Mesothelial cell of epicardium (in vitro differentiated cells): Measurements from ENCODE around the gene EXOC7. TPM values are rescaled to one million over a fixed set of nuclear protein-coding genes. Genes with fewer than 3 reads are reported as not detected.

Experiments used
- DNase-seq, 2 experiments: peaks; one replicate each; pipeline ENCODE4 v3.0.0; 2021; ENCODE audit warnings: low spot score in 2 of 2; ENCODE audit not compliant: unreplicated experiment in 2 of 2
- H3K27ac Mint-ChIP-seq: 2 replicates; pipeline ENCODE4 v1.8.0; 2021; ENCODE audit warnings: mixed read lengths
- H3K27me3 Mint-ChIP-seq: 2 replicates; pipeline ENCODE4 v1.8.0; 2021; ENCODE audit warnings: low read depth, mixed read lengths
- H3K36me3 Mint-ChIP-seq: 2 replicates; pipeline ENCODE4 v1.8.0; 2021; ENCODE audit warnings: mixed read lengths
- H3K4me1 Mint-ChIP-seq: 2 replicates; pipeline ENCODE4 v1.8.0; 2021; ENCODE audit warnings: mixed read lengths
- H3K4me3 Mint-ChIP-seq: 2 replicates; pipeline ENCODE4 v1.8.0; 2021; ENCODE audit warnings: mild to moderate bottlenecking, moderate library complexity, mixed read lengths
- H3K9me3 Mint-ChIP-seq: 2 replicates; pipeline ENCODE4 v1.8.0; 2021; ENCODE audit warnings: mixed read lengths
- microRNA-seq: library from miRNA; unstranded; fragments of <30 nt; microRNA quantifications from one replicate; pipeline ENCODE4 v1.2.0, GENCODE V29; 2021; ENCODE audit warnings: inconsistent platforms, mixed read lengths
- total RNA-seq: library from RNA; stranded (reverse); gene quantifications from 3 replicates; pipeline ENCODE4 v1.2.1, GENCODE V29; 2021
- TF ChIP-seq, protein P1 (sequence below): fragments of 200-600 bp; sonication (generic); IDR thresholded peaks from one replicate; pipeline ENCODE4 v1.5.0; 2021; ENCODE audit warnings: antibody characterized with exemption; ENCODE audit not compliant: unreplicated experiment

EXOC7 gene
- total RNA-seq, 1 donor from 2014 or later, result 261 TPM

DNA sequence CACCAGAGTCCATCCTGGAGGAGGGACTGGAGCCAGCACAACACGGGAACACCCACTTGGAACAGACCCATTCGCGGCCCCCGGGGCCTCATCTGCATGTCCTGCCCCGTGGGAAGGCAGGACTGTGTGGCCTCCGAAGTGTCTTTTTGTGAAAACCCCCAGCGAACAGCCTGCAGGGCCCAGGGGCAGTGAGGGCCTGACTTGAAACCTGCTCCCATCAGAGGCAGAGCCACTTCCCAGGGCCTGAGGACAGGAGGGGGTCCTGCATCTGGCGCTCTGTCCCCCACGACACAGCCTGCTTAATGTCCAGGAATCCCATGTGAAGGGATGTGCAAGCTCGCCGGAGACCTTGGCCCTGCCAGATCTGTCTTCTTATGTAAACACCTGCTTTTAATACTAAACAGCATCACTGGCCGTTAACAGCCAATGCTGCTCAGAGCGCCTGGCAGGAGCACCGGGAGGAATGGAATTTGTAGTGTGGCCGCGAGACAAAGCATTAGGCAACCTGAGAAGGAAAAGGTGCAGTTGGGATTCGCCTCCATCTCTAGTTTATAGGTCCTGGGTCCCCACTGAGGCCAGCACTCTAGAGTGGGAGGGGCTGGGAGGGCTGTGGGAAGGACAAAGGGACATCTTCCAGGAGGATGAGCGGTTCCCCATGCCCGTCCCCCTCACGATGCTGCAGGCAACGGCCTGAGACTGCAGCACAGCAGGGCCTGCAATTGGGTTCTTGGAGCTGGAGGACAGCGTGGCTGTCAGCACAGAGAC, 66.9 kb downstream of the EXOC7 start:
- TF ChIP-seq, protein P1, sequence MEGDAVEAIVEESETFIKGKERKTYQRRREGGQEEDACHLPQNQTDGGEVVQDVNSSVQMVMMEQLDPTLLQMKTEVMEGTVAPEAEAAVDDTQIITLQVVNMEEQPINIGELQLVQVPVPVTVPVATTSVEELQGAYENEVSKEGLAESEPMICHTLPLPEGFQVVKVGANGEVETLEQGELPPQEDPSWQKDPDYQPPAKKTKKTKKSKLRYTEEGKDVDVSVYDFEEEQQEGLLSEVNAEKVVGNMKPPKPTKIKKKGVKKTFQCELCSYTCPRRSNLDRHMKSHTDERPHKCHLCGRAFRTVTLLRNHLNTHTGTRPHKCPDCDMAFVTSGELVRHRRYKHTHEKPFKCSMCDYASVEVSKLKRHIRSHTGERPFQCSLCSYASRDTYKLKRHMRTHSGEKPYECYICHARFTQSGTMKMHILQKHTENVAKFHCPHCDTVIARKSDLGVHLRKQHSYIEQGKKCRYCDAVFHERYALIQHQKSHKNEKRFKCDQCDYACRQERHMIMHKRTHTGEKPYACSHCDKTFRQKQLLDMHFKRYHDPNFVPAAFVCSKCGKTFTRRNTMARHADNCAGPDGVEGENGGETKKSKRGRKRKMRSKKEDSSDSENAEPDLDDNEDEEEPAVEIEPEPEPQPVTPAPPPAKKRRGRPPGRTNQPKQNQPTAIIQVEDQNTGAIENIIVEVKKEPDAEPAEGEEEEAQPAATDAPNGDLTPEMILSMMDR, result no peak
- no peak overlapping the region for H3K4me3 Mint-ChIP-seq
- DNase-seq, result no peak
- no peaks in the 10 kb centered on the region for H3K27me3 Mint-ChIP-seq
- peaks cover 3% of the 10 kb centered on the region for H3K9me3 Mint-ChIP-seq
- peaks cover 3% of the 10 kb centered on the region for H3K4me1 Mint-ChIP-seq
- peaks cover 31% of the 10 kb centered on the region for H3K36me3 Mint-ChIP-seq
- no peak overlapping the region for H3K27ac Mint-ChIP-seq

DNA sequence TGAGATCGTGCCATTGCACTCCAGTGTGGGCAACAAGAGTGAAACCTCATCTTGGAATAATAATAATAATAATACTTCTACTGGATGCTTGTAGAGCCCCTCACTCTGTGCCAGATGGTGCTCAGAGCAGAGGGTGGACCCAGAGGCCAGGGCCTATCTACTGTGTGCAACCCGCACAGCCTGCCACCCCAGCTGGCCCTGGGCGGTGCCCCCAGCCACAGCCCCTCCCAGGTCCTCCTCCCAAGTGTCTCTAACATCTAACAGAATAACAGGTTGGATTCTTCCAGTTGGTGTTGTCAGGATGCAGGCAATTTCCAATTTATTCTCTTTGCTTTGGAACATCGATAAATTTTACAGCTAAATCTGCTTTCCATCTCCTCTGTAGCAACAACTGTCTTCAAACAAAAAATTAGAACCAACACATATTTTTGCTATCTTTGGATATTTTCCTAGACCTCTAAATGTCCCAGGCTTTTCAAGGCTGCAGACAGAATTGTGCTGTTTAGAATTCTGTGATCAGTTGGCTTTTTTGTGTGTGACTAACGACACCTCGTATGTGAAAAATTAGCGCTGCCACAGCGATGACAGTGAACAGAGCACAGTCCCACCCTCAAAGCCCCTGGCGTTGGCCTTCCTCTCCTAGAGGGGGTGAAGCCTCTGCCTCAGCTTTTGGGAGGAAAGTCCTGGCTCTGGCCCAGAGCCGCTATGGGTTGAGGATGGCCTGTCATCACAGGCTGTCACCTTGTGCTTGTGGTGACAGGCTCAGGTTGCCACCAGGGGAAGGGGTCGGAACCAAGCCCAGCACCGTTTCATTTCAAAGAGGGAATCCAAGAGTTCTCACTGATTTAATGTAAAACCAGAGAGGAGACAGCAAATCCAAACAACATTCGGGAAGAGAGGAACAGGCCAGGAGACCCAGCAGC, 68.9 kb downstream of the EXOC7 start:
- H3K4me1 Mint-ChIP-seq, result peaks cover 5% of the 10 kb centered on the region
- H3K9me3 Mint-ChIP-seq, result peaks cover 3% of the 10 kb centered on the region
- no peaks in the 10 kb centered on the region for H3K27me3 Mint-ChIP-seq
- peaks cover 17% of the 10 kb centered on the region for H3K36me3 Mint-ChIP-seq
- TF ChIP-seq, protein P1, result no peak
- H3K27ac Mint-ChIP-seq, result no peak overlapping the region
- no peak for DNase-seq
- no peak overlapping the region for H3K4me3 Mint-ChIP-seq

GRCh38 chr17:76033139-76033538, 70.4 kb downstream of the EXOC7 start:
- H3K9me3 Mint-ChIP-seq, result peaks cover 3% of the 10 kb centered on the region
- no peak for DNase-seq
- H3K27me3 Mint-ChIP-seq, result no peaks in the 10 kb centered on the region
- peaks cover 11% of the 10 kb centered on the region for H3K4me1 Mint-ChIP-seq
- no peak overlapping the region for H3K4me3 Mint-ChIP-seq
- no peak overlapping the region for H3K27ac Mint-ChIP-seq
- H3K36me3 Mint-ChIP-seq, result peaks cover 3% of the 10 kb centered on the region
- TF ChIP-seq, protein P1, result no peak

DNA sequence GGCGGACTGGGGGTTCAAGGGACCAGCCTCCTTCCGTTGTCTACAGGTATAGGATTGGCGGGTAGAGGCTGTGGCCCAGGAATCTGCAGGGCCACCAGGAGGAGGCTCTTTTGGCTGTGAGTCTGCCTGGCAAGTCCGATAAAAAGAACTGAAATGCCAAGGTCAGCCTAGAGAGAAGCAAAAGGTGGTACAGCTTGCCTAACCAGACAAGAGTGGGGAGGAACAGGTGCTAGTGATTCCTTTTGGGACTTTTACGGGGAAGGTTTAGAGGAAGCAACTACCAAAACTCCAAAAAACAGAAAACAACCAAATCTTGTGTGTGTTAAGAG, 70.8 kb downstream of the EXOC7 start:
- Mint-ChIP-seq H3K27me3 (no peaks in the 10 kb centered on the region), H3K4me1 (peaks cover 11% of the 10 kb centered on the region), H3K27ac (no peak overlapping the region), H3K36me3 (no peaks in the 10 kb centered on the region), H3K9me3 (peaks cover 3% of the 10 kb centered on the region), H3K4me3 (no peak overlapping the region)
- DNase-seq, result no peak
- TF ChIP-seq, protein P1, result no peak

DNA sequence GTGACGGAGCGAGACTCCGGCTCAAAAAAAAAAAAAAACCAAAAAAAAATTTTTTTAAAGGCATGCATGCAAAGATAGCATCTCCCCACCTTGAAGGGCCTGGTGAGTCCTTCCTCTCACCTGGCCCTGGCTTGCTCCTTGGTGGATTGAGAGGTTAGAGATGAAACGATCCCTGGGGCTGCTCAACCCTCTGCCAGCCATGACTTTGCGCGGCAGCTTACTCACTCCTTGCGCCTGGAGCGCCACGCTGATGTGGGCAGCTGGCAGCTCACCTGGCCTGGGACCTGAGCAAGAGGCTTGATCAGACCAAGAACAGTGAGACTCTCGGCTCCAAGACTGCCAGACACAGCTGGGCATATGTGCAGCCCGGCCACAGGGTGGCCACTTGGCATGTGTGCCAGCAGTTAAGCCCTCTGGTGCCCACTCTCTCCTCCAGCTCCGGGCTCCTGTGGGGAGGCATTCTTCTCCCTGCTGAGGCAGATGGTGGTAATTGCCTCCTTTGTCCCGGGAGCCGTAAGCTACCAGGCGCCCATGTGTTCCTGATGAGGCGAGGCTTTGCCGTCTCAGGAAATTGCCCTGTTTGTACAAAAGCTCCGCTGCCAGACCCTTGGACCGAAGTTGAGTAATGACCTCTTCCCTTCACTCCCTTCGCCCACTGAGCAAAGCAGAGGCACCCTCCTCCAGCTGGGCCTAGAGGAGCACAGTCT, 71.4 kb downstream of the EXOC7 start:
- DNase-seq, result no peak
- Mint-ChIP-seq H3K9me3 (peaks cover 3% of the 10 kb centered on the region), H3K27me3 (no peaks in the 10 kb centered on the region), H3K36me3 (no peaks in the 10 kb centered on the region), H3K4me3 (no peak overlapping the region), H3K27ac (no peak overlapping the region), H3K4me1 (peaks cover 15% of the 10 kb centered on the region)
- TF ChIP-seq, protein P1, result no peak

Small RNA genes within 50 kb of the gene (microRNA-seq; reads per million reads assigned to microRNA genes)
- gene MIR6868, result 9.4 reads per million, percentile 31 among the genes with 10 or more reads in this experiment

Other genes with a start within 250 kb of the EXOC7 start
- 42.3 to 46.0 TPM (median 45.8 TPM) in 3 replicates for gene WBP2, start 248.5 kb downstream of the EXOC7 start, total RNA-seq
- 2.8 to 3.1 TPM (median 2.9 TPM) in 3 replicates for gene TRIM47, start 225.2 kb downstream of the EXOC7 start, total RNA-seq
- gene TRIM65, start 206.8 kb downstream of the EXOC7 start, total RNA-seq, result 21.2 to 21.9 TPM (median 21.4 TPM) in 3 replicates
- gene MRPL38, start 198.9 kb downstream of the EXOC7 start, total RNA-seq, result 77.8 to 91.1 TPM (median 82.2 TPM) in 3 replicates
- 22.4 to 24.6 TPM (median 23.4 TPM) in 3 replicates for gene FBF1, start 162.7 kb downstream of the EXOC7 start, total RNA-seq
- 52.2 to 57.5 TPM (median 54.3 TPM) in 3 replicates for gene ACOX1, start 124.6 kb downstream of the EXOC7 start, total RNA-seq
- 35.5 to 39.4 TPM (median 37.5 TPM) in 3 replicates for gene TEN1, start 124.5 kb downstream of the EXOC7 start, total RNA-seq
- gene CDK3, start 102.9 kb downstream of the EXOC7 start, total RNA-seq, result 34.7 to 36.5 TPM (median 34.9 TPM) in 3 replicates
- 0.16 to 0.47 TPM (median 0.25 TPM) in 3 replicates for gene EVPL, start 76.5 kb downstream of the EXOC7 start, total RNA-seq
- gene SRP68, start 31.3 kb downstream of the EXOC7 start, total RNA-seq, result 74.9 to 80.5 TPM (median 80.1 TPM) in 3 replicates
- not detected in 3 replicates for gene GALR2, start 29.0 kb downstream of the EXOC7 start, total RNA-seq
- 0.18 TPM in 1 of 3 replicates, not detected in the others for gene ZACN, start 24.6 kb downstream of the EXOC7 start, total RNA-seq
- gene FOXJ1, start 37.5 kb upstream of the EXOC7 start, total RNA-seq, result 2.0 to 2.1 TPM (median 2.1 TPM) in 3 replicates
- gene RNF157, start 136.7 kb upstream of the EXOC7 start, total RNA-seq, result 6.8 to 8.0 TPM (median 7.8 TPM) in 3 replicates
- gene UBALD2, start 161.6 kb upstream of the EXOC7 start, total RNA-seq, result 25.3 to 26.4 TPM (median 25.7 TPM) in 3 replicates
- gene QRICH2, start 204.5 kb upstream of the EXOC7 start, total RNA-seq, result 7.2 to 8.6 TPM (median 7.7 TPM) in 3 replicates